ENCODE measurements around the gene NOSTRIN. TPM values are rescaled to one million over a fixed set of nuclear protein-coding genes. Genes with fewer than 3 reads are reported as not detected.
"Not testable (repeated sequence)": the region's sequence is repeated elsewhere in the genome, so short reads cannot be mapped to it uniquely, and the experiment has no call there.

Gene NOSTRIN
- total RNA-seq, 1 donor from 2014 or later: 9.4 TPM

DNA sequence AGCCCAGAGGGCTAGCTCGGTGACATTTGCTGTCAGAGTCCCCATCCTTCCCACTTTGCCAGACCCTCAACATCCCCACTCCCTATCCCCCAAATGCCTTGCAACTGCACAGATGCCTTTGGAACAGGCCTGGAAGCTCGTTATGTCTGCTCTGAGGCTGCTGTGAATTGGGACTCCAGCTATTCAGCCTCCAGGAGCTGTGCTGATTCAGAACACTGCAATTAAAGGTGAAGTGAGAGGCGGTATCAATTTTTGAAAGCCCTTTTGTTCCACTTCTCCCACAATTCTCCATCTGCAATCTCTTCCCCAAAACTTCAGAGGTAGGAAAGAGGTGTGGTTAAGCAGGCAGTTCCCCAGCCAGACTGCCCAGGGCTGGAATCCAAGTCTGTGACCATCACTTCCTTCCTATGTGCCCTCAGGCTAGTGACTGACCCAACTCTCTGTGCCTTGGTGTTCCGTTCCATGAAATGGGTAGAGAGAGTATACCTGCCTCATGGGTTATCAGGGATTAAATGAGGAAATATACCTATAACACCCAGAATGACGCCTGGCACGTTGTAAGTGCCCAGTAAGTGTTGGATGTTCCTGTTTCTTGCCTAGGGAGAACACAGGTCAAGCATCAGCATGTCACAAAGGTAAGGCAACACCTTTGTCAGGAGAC, 17.5 kb downstream of the NOSTRIN start:
- DNase-seq: no peak

- DNase-seq: no peak
Measured at GRCh38 chr2:168821577-168821976, 19.1 kb downstream of the NOSTRIN start.

DNA sequence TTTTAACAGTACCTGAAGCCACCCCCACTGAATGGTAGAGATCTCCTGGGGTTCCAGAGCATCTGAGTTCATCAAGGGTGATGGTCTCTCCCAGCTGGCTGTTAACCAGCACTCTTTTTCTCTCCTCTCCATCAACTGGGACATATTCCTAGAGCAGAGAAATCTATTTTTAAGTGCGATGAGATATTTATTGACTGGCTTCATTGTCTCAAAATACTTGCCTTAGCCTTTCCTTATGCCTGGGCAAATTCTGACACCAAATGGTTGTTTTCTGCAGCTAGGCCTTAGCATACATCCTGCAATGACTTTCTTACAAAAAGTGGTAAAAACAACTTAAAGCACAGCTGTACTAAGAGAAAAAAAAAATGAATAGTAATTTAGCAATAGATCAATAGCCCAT, 19.6 kb downstream of the NOSTRIN start:
- no peak for DNase-seq

- no peak for DNase-seq
Measured at GRCh38 chr2:168825126-168825525, 22.7 kb downstream of the NOSTRIN start.

- DNase-seq: no peak
Measured at GRCh38 chr2:168830958-168831357, 28.5 kb downstream of the NOSTRIN start.

DNA sequence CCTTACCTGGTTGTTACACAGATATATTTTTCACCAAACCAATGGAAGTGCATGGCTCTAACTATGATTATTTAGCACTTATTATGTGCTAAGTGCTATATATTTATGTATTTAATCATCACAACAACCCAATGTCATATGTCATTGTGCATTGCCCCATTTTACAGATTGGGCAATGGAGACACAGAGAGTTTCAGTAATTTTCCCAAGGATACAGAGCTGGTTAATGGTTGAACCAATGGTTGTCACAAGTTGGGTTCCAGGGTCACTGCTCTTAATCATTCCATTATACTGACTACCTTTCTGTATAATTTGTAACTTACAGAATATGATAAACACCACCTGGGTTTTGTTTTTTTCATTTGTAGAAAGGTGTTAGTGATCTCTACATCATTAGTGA, 29.2 kb downstream of the NOSTRIN start:
- no peak for DNase-seq

- DNase-seq: no peak
Measured at GRCh38 chr2:168835969-168836368, 33.5 kb downstream of the NOSTRIN start.

DNA sequence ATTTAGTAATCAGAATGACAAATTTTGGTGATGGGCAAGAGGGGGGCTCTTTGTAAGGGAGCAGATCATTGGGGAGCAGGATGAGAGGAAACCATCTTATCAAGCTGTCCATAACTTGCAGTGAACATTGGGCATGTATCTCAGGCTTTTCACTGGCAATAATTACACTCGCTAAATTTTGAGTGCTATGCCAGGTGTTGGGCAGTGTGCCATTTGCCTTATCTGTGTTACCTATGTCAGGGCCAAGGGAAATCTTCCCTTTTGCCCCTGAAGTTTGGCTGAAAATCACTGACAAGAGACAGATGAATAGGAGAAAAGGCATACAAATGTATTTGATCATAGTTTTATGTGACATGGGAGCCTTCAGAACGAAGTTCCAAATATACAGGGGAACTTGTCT, 39.0 kb downstream of the NOSTRIN start:
- DNase-seq: no peak

GRCh38 chr2:168843253-168843652, 40.8 kb downstream of the NOSTRIN start:
- DNase-seq: no peak

GRCh38 chr2:168848225-168848624, 45.8 kb downstream of the NOSTRIN start:
- DNase-seq: no peak

DNA sequence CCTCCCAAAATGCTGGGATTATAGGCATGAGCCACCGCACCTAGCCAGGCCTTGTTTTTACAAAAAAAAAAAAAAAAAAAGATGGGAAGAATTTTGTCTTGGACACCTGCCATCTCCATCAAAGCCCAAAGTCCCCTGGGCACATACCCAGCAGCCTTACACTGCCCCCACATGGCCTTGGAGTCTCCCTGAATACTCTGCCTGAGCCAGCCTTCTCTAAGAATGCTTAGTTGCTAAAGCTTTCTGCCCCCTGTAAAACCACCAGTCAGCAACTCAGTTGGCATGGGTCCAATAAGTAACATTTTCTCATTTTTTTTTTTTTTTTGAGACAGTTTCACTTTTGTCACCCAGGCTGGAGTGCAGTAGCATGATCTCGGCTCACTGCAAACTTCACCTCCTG, 47.2 kb downstream of the NOSTRIN start:
- DNase-seq: no peak

- DNase-seq: no peak
Measured at GRCh38 chr2:168850846-168851245, 48.4 kb downstream of the NOSTRIN start.

GRCh38 chr2:168851674-168852320, 49.4 kb downstream of the NOSTRIN start:
- no peak for DNase-seq

GRCh38 chr2:168852481-168852880, 50.0 kb downstream of the NOSTRIN start:
- DNase-seq: no peak

GRCh38 chr2:168853471-168853870, 51.0 kb downstream of the NOSTRIN start:
- DNase-seq: no peak

DNA sequence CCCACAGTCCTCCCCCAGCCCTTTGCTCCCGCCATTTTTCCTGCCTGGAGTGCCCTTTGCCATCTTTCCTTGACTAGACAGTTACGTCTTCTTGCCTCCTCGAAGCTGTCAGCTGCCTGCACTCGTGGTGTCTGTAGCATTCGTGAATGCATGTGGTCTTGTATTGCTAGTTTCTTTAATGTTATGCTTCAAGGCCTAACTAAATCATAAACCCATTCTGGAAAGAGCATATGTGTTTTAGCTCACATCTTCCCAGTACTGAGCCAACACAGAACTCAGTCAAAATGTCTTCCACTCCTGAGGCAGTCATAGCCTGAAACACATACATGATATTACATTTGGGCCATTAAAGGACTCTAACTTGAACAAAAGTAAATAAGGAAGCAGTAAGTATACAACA, 52.2 kb downstream of the NOSTRIN start:
- no peak for DNase-seq

GRCh38 chr2:168855601-168856000, 53.2 kb downstream of the NOSTRIN start:
- DNase-seq: no peak

DNA sequence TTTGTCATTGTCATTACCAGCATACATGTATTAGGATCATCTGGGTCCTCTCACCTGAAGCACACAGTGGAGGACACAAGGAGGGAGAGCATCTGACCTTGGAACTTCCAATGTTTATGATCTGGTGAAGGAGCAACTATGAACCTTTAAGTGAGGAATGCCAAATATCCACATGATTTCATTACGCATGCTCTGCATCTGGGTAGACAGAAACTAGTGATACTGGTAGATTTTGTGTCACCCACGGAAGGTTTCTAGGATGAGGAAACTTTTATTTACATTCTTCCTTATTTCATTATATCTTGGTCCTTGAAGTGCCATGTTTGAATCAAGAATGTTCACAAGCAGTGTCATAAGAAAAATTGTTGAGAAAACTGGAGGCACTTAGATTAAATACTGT, 55.7 kb downstream of the NOSTRIN start:
- no peak for DNase-seq

DNA sequence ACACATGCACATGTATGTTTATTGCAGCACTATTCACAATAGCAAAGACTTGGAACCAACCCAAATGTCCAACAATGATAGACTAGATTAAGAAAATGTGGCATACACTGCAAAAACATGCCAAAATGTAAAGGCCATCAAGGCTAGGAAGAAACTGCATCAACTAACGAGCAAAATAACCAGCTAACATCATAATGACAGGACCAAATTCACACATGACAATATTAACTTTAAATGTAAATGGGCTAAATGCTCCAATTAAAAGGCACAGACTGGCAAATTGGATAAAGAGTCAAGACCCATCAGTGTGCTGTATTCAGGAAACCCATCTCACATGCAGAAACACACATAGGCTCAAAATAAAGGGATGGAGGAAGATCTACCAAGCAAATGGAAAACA, 64.7 kb downstream of the NOSTRIN start:
- not testable (repeated sequence) for DNase-seq

- DNase-seq: not testable (repeated sequence)
Measured at GRCh38 chr2:168870369-168870768, 67.9 kb downstream of the NOSTRIN start.

- not testable (repeated sequence) for DNase-seq
Measured at GRCh38 chr2:168870824-168871223, 68.4 kb downstream of the NOSTRIN start.

- no peak for DNase-seq
Measured at GRCh38 chr2:168874368-168875054, 72.1 kb downstream of the NOSTRIN start.

GRCh38 chr2:168882163-168882562, 79.7 kb downstream of the NOSTRIN start:
- DNase-seq: not testable (repeated sequence)

GRCh38 chr2:168884975-168885374, 82.5 kb downstream of the NOSTRIN start:
- DNase-seq: no peak

All from skin of body (tissue), 2 donors.